B cell (primary cell): ENCODE measurements around the gene CDR2L. TPM values are rescaled to one million over a fixed set of nuclear protein-coding genes. Genes with fewer than 3 reads are reported as not detected.

Experiments used
- ATAC-seq: fragments of 200-7000 bp; cut with Tn5 transposase; one replicate; pipeline ENCODE4 v1.10.0; 2021; ENCODE audit warnings: low read depth, mild to moderate bottlenecking, moderate number of reproducible peaks, moderate library complexity
- CTCF ChIA-PET: fragments of 350-600 bp; sonication (Branson Sonifier 250); formaldehyde crosslinking; loops from one replicate; lab custom pipeline; 2021; ENCODE audit warnings: antibody characterized with exemption, inconsistent platforms; lab: Charles Lee
- POLR2A ChIA-PET: fragments of 350-600 bp; sonication (Branson Sonifier 250); formaldehyde crosslinking; loops from one replicate; lab custom pipeline; 2021; ENCODE audit warnings: antibody characterized with exemption; lab: Charles Lee
- DNase-seq: peaks from one replicate; pipeline ENCODE4 v3.0.0; 2013
- H2AFZ ChIP-seq: 2 replicates; pipeline ENCODE4 v1.6.1; 2012; ENCODE audit warnings: mild to moderate bottlenecking, low read depth, low read length; ENCODE audit not compliant: insufficient read depth, poor library complexity, severe bottlenecking
- H3K27ac ChIP-seq, 2 donors: 1 replicate in 1 of 2; 2 replicates in 1 of 2; pipeline ENCODE4 v1.5.1; 2012 to 2013; ENCODE audit warnings: low read length in 2 of 2, mild to moderate bottlenecking in 2 of 2, moderate library complexity in 1 of 2
- H3K27me3 ChIP-seq, 4 experiments: fragments of 200-600 bp in 1 of 4; sonication (generic) in 1 of 4; replicated peaks in 1 of 4; 1 replicate in 2 of 4; 2 replicates in 2 of 4; pipeline versions ENCODE4 v1.6.1 to v1.7.0; 2013 to 2016; ENCODE audit warnings: low read length in 3 of 4, mild to moderate bottlenecking in 2 of 4, mixed read lengths in 1 of 4, moderate library complexity in 1 of 4; ENCODE audit not compliant: insufficient read depth in 4 of 4, control insufficient read depth in 3 of 4; ENCODE audit errors: control extremely low read depth in 1 of 4
- H3K36me3 ChIP-seq, 2 experiments: replicated peaks in 1 of 2; 1 replicate in 1 of 2; 2 replicates in 1 of 2; pipeline versions ENCODE4 v1.6.1 to v1.7.1; 2013; ENCODE audit warnings: low read length in 1 of 2; ENCODE audit not compliant: insufficient read depth in 2 of 2, control insufficient read depth in 1 of 2; ENCODE audit errors: control extremely low read depth in 1 of 2, extremely low read depth in 1 of 2
- H3K4me1 ChIP-seq, 2 donors: fragments of 200-600 bp in 1 of 2; sonication (generic) in 1 of 2; 1 replicate in 1 of 2; 2 replicates in 1 of 2; pipeline versions ENCODE4 v1.5.1 to v1.6.1; 2013 to 2017; ENCODE audit warnings: low read length in 2 of 2; ENCODE audit not compliant: control insufficient read depth in 2 of 2, insufficient read depth in 2 of 2
- H3K4me2 ChIP-seq: replicated peaks from 2 replicates; pipeline ENCODE3; 2012; ENCODE audit warnings: mild to moderate bottlenecking, low read depth, low read length; ENCODE audit not compliant: poor library complexity, severe bottlenecking
- H3K4me3 ChIP-seq, 5 experiments: fragments of 200-600 bp in 1 of 5; sonication (generic) in 1 of 5; 1 replicate in 3 of 5; 2 replicates in 2 of 5; pipeline versions ENCODE4 v1.5.1 to v1.7.0; 2011 to 2016; ENCODE audit warnings: low read length in 4 of 5, mild to moderate bottlenecking in 4 of 5, low read depth in 2 of 5, control low read depth in 1 of 5, moderate library complexity in 1 of 5; ENCODE audit not compliant: insufficient read depth in 1 of 5; ENCODE audit errors: control extremely low read depth in 1 of 5, extremely low read depth in 1 of 5
- H3K79me2 ChIP-seq: fragments of 200-600 bp; sonication (generic); one replicate; pipeline ENCODE4 v1.6.0; 2016; ENCODE audit warnings: low read length; ENCODE audit not compliant: control insufficient read depth, insufficient read depth
- H3K9ac ChIP-seq: fragments of 200-600 bp; sonication (generic); 2 replicates; pipeline ENCODE4 v1.6.1; 2017; ENCODE audit warnings: mild to moderate bottlenecking, low read length, moderate library complexity
- H3K9me3 ChIP-seq, 3 donors: one replicate each; pipeline versions ENCODE4 v1.6.1 to v1.7.1; 2013; ENCODE audit warnings: low read length in 2 of 3; ENCODE audit not compliant: control insufficient read depth in 2 of 3, insufficient read depth in 1 of 3; ENCODE audit errors: control extremely low read depth in 1 of 3
- H4K20me1 ChIP-seq: 2 replicates; pipeline ENCODE4 v1.6.0; 2012; ENCODE audit warnings: mild to moderate bottlenecking, low read length; ENCODE audit not compliant: insufficient read depth, control insufficient read depth, poor library complexity, severe bottlenecking
- H3K27ac Mint-ChIP-seq: one replicate; pipeline ENCODE4 v1.8.0; 2021; ENCODE audit warnings: mixed read lengths
- H3K27me3 Mint-ChIP-seq: one replicate; pipeline ENCODE4 v1.8.0; 2021; ENCODE audit warnings: mixed read lengths
- H3K4me1 Mint-ChIP-seq: one replicate; pipeline ENCODE4 v1.8.0; 2021; ENCODE audit warnings: mixed read lengths
- H3K4me3 Mint-ChIP-seq: one replicate; pipeline ENCODE4 v1.8.0; 2021; ENCODE audit warnings: mixed read lengths
- H3K9me3 Mint-ChIP-seq: one replicate; pipeline ENCODE4 v1.8.0; 2022; ENCODE audit warnings: mixed read lengths; ENCODE audit not compliant: insufficient read depth
- CTCF ChIP-seq: fragments of 200-600 bp; IDR thresholded peaks from one replicate; pipeline ENCODE4 v1.8.0; 2022; ENCODE audit warnings: antibody characterized with exemption, mild to moderate bottlenecking
- EZH2 ChIP-seq: IDR thresholded peaks from 2 replicates; pipeline ENCODE4 v1.6.1; 2012; ENCODE audit warnings: borderline replicate concordance, low read depth, mild to moderate bottlenecking, moderate library complexity, low read length; ENCODE audit not compliant: insufficient read depth, poor library complexity, severe bottlenecking
- WGBS: methylation state at CpG from one replicate; pipeline ENCODE4 v1.1.5; 2013; ENCODE audit warnings: missing lambda C conversion rate; ENCODE audit not compliant: insufficient coverage; 5-methylcytosine and 5-hydroxymethylcytosine counted together
- intact Hi-C: fragments of 100-400 bp; cut with micrococcal nuclease; formaldehyde crosslinking; loops from one replicate; pipeline ENCODE4 v1.10.0; 2022
- polyA plus RNA-seq: library from polyadenylated mRNA; depleted of rRNA; stranded (reverse); fragments of >200 nt; gene quantifications from 2 replicates; pipeline ENCODE4 v1.2.3, GENCODE V29; 2012
- total RNA-seq, 2 donors: library from RNA; stranded (reverse); fragments of 120-200 nt in 1 of 2; gene quantifications; 1 replicate in 1 of 2; 2 replicates in 1 of 2; pipeline versions ENCODE4 v1.2.3 to v1.2.4, GENCODE V29; 2013 to 2022

The CDR2L gene
- total and polyA plus RNA-seq, 2 donors (not counting 1 experiment from before 2014, with no cell fraction given), result 0.03 TPM; not detected in 1

- Histone ChIP-seq H3K4me1 (no peaks in the 10 kb centered on the region), H4K20me1 (no peaks in the 10 kb centered on the region), H3K4me2 (no peak overlapping the region), H3K36me3 (no peaks in the 10 kb centered on the region), H2AFZ (no peak overlapping the region), H3K4me3 (no peak overlapping the region), H3K79me2 (no peaks in the 10 kb centered on the region), H3K27ac (no peak overlapping the region), H3K27me3 (no peaks in the 10 kb centered on the region), H3K9ac (no peak overlapping the region), H3K9me3 (no peaks in the 10 kb centered on the region)
- POLR2A ChIA-PET, result no interaction called here
- CTCF ChIA-PET, result interaction anchor here (1.0 to 1.3 kb wide), 2 partner anchors 10 to 13 kb away, joined by 3 to 4 read pairs; partner anchors contain the start of gene MRPL58
- Mint-ChIP-seq H3K4me3 (no peak overlapping the region), H3K27ac (no peak overlapping the region), H3K27me3 (peaks cover 10% of the 10 kb centered on the region), H3K4me1 (no peaks in the 10 kb centered on the region), H3K9me3 (no peaks in the 10 kb centered on the region)
- TF ChIP-seq EZH2, result no peak
- TF ChIP-seq CTCF, result no peak
- intact Hi-C loops, result no loop called here
- ATAC-seq (no peak), DNase-seq (no peak)
- WGBS, result 76% methylated on average over 6 of the region's 6 CpGs
Measured at GRCh38 chr17:74998783-74999182, 11.4 kb downstream of the CDR2L start.

GRCh38 chr17:74999523-74999922 lies 12.1 kb downstream of the CDR2L start:
- H3K27ac Mint-ChIP-seq, result no peak overlapping the region
- Histone ChIP-seq H3K36me3 (no peaks in the 10 kb centered on the region), H3K9me3 (no peaks in the 10 kb centered on the region), H2AFZ (no peak overlapping the region), H3K4me3 (no peak overlapping the region), H3K27me3 (no peaks in the 10 kb centered on the region), H3K4me2 (no peak overlapping the region), H3K9ac (no peak overlapping the region), H3K27ac (no peak overlapping the region), H3K79me2 (no peaks in the 10 kb centered on the region), H3K4me1 (no peaks in the 10 kb centered on the region), H4K20me1 (no peaks in the 10 kb centered on the region)
- no peak for TF ChIP-seq EZH2
- no peak for TF ChIP-seq CTCF
- DNase-seq, result no peak
- 79% methylated on average over 4 of the region's 4 CpGs for WGBS
- H3K4me1 Mint-ChIP-seq, result no peaks in the 10 kb centered on the region
- ChIA-PET POLR2A (interaction anchor here (0.7 kb wide), 1 partner anchor 202 kb away, joined by 3 read pairs; no protein-coding TSS in a partner anchor), CTCF (no interaction called here)
- H3K4me3 Mint-ChIP-seq, result no peak overlapping the region
- H3K27me3 Mint-ChIP-seq, result peaks cover 10% of the 10 kb centered on the region
- no peak for ATAC-seq
- H3K9me3 Mint-ChIP-seq, result no peaks in the 10 kb centered on the region
- intact Hi-C loops, result no loop called here
